Measurements from ENCODE around the gene IFNA14.
A peak's percentile ranks its signal among the peaks of the same experiment; 100 is the strongest.
"Not testable (repeated sequence)": the region's sequence is repeated elsewhere in the genome, so short reads cannot be mapped to it uniquely, and the experiment has no call there.

The IFNA14 gene

DNA sequence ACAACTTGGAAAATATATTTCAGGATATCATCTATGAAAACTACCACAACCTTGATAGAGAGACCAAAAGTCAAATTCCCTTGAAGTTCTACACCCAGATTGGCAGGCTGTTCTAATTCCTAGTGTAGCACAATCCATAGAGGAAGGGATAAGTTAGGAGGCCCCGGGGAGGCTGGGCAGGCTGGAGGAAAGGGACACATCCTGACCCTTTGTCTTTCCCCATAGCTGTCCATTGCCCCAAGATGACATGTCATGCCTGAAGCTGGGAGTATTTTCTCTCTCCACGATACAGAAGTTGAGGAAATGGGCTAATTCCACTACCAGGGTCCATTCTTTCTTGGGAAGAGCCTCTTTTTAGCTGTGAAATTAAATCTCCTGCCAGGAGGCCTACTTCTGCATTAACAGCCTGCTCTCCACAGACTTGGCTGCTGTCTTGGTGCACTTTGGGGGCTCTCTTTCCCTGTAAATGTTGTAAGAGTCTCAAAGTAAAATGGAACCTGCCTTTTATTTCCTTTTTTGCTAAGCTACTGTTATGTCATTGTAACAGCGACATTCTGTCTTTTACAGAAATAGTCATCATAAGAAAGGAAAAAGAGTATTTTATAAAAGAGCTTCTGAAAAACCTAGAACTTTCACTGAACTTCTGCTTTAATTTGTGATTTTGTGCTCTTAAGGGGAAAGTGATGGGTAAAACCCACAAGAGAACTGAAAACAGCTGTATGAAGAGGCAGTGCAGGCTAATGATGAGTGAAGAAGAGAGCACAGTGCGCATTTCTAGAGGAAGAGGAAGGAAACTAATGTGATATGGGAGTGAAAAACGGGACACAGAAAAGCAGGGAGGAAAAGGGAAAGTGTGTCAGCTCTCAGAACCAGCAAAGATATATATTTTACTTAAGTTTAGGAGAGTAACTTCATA is 26.1 kb downstream of the IFNA14 start:
- not testable (repeated sequence) for DNase-seq

DNA sequence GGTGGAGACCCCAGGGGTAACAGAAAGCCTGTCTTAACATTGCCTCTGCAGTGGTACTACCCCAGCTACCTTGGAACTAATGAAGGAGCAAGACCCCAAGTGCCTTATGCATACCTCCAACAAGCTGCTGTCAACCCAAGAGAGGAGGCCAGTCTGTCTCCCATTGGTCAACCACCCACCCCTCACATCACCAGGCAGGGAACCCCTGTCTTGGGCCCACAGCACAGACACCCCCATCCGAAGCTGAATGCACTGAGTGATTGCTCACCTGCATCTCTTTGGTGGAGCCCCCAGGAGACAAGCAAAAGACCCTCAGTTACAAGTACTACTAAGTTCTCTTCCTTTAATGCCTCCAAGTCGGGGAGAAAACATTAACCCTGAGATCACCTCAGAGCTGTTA is 27.6 kb downstream of the IFNA14 start:
- DNase-seq, result not testable (repeated sequence)

GRCh38 chr9:21210782-21211181 is 29.0 kb downstream of the IFNA14 start:
- not testable (repeated sequence) for DNase-seq

DNA sequence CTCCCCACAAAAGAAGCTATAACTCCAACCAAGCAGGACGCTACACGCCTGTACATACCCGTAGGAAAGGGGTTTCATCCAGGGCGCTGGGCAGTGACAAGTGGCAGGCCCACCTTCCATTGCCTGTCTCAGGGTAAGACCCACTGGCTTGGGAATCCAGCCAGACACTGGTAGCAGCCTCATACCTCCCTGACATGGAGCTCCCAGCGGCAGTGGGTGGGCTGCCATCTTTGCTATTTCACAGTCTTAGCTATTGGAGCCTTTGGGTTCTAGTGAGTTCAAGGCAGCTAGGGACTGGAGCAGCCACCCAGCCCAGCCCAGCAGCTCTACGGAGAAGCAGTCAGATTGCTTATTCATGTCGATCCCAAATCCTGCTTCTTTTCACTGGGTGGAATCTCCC is 29.5 kb downstream of the IFNA14 start:
- DNase-seq, result no peak

DNA sequence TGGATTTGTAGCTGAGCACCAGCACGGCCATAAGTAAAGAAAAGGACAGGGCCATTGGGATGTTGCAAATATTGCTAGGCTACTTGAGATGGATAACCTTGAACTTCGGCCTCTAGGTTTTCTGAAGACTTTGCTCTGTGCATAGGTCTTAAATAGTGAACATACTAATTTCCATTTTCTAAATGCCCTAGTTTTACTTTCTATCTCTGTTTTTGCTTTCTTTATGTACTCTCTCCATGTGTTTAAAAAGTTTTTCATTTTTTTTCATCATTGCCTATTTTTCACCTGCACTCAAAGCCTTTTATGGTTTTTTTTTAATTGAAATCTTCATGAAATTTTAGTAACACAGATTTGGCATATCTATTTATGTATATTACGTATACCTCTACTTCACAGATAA is 32.8 kb downstream of the IFNA14 start, which contains the start of gene IFNA10:
Gene IFNA10, minus strand, starts transcription at position 101 of the 400 bp plus-strand sequence. Its CDS starts 46 bp downstream, at position 55.
- not testable (repeated sequence) for DNase-seq

GRCh38 chr9:21205204-21205603 is 34.6 kb downstream of the IFNA14 start:
- no peak for DNase-seq

DNA sequence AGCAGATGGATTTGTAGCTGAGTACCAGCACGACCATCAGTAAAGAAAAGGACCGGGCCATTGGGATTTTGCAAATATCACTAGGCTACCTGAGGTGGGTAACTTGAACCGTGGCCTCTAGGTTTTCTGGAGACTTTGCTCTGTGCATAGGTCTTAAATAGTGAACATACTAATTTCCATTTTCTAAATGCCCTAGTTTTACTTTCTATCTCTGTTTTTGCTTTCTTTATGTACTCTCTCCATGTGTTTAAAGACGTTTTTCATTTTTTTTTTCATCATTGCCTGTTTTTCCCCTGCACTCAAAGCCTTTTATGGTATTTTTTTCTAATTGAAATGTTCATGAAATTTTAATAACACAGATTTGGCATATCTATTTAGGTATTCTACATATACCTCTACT is 37.7 kb downstream of the IFNA14 start, which contains the start of gene IFNA7:
Gene IFNA7, minus strand, starts transcription at position 101 of the 400 bp plus-strand sequence. Its CDS starts 40 bp downstream, at position 61.
- not testable (repeated sequence) for DNase-seq

- DNase-seq, result peak; percentile 70
Observed at GRCh38 chr9:21194867-21195776, 44.7 kb downstream of the IFNA14 start.

Data from CD4-positive, alpha-beta T cell treated with Interleukin-10 for 1 hour (primary cell).